Measurements from ENCODE around the gene TFPI2. TPM values are rescaled to one million over a fixed set of nuclear protein-coding genes. Genes with fewer than 3 reads are reported as not detected.
"Not testable (repeated sequence)": the region's sequence is repeated elsewhere in the genome, so short reads cannot be mapped to it uniquely, and the experiment has no call there.

The TFPI2 gene
- total RNA-seq, 1 donor from 2014 or later, result 33.7 TPM

- DNase-seq (ENCODE audit: low read depth), result no peak
- no peaks in the 10 kb centered on the region for H3K27me3 ChIP-seq (ENCODE audit: control insufficient read depth, insufficient read depth, low read length)
- peak within 1 kb of the TSS; percentile 45 for H3K4me3 ChIP-seq (ENCODE audit: low read depth, low read length)
- no peaks in the 10 kb centered on the region for H3K36me3 ChIP-seq (ENCODE audit: control insufficient read depth, insufficient read depth, low read length)
- TF ChIP-seq CTCF (IDR thresholded peaks at IDR 0.05; ENCODE audit: insufficient read depth, low read length, poor library complexity, severe bottlenecking), result peak; percentile 10
Observed at GRCh38 chr7:93921607-93922566, 31.3 kb upstream of the TFPI2 start, which contains the start of gene GNG11. Gene GNG11 (plus strand): TSS chr7:93921735. CDS start chr7:93922138, 403 bp downstream.

GRCh38 chr7:93921186-93921585, 30.6 kb upstream of the TFPI2 start:
- no peaks in the 10 kb centered on the region for H3K27me3 ChIP-seq (ENCODE audit: control insufficient read depth, insufficient read depth, low read length)
- H3K36me3 ChIP-seq (ENCODE audit: control insufficient read depth, insufficient read depth, low read length), result no peaks in the 10 kb centered on the region
- no peak for DNase-seq (ENCODE audit: low read depth)
- TF ChIP-seq CTCF (IDR thresholded peaks at IDR 0.05; ENCODE audit: insufficient read depth, low read length, poor library complexity, severe bottlenecking), result no peak
- H3K4me3 ChIP-seq (ENCODE audit: low read depth, low read length), result peak overlapping the region; percentile 45

- no peak for DNase-seq (ENCODE audit: low read depth)
- no peak overlapping the region for H3K4me3 ChIP-seq (ENCODE audit: low read depth, low read length)
- no peak for TF ChIP-seq CTCF (IDR thresholded peaks at IDR 0.05; ENCODE audit: insufficient read depth, low read length, poor library complexity, severe bottlenecking)
Observed at GRCh38 chr7:93920496-93921182, 30.1 kb upstream of the TFPI2 start.

GRCh38 chr7:93916315-93916714, 25.8 kb upstream of the TFPI2 start:
- not testable (repeated sequence) for DNase-seq (ENCODE audit: low read depth); H3K27me3 ChIP-seq (ENCODE audit: control insufficient read depth, insufficient read depth, low read length); H3K36me3 ChIP-seq (ENCODE audit: control insufficient read depth, insufficient read depth, low read length); H3K4me3 ChIP-seq (ENCODE audit: low read depth, low read length)

More at GRCh38 chr7:93920496-93921182, 30.1 kb upstream of the TFPI2 start:
- H3K27me3 ChIP-seq (ENCODE audit: control insufficient read depth, insufficient read depth, low read length), result no peaks in the 10 kb centered on the region
- H3K36me3 ChIP-seq (ENCODE audit: control insufficient read depth, insufficient read depth, low read length), result no peaks in the 10 kb centered on the region

GRCh38 chr7:93915888-93916287, 25.3 kb upstream of the TFPI2 start:
- not testable (repeated sequence) for DNase-seq (ENCODE audit: low read depth); H3K4me3 ChIP-seq (ENCODE audit: low read depth, low read length); H3K27me3 ChIP-seq (ENCODE audit: control insufficient read depth, insufficient read depth, low read length); H3K36me3 ChIP-seq (ENCODE audit: control insufficient read depth, insufficient read depth, low read length)

GRCh38 chr7:93915206-93915842, 24.8 kb upstream of the TFPI2 start:
- H3K4me3 ChIP-seq (ENCODE audit: low read depth, low read length); H3K36me3 ChIP-seq (ENCODE audit: control insufficient read depth, insufficient read depth, low read length); H3K27me3 ChIP-seq (ENCODE audit: control insufficient read depth, insufficient read depth, low read length); DNase-seq (ENCODE audit: low read depth): not testable (repeated sequence)

- TF ChIP-seq CTCF (IDR thresholded peaks at IDR 0.05; ENCODE audit: insufficient read depth, low read length, poor library complexity, severe bottlenecking), result no peak
- Histone ChIP-seq H3K36me3 (ENCODE audit: control insufficient read depth, insufficient read depth, low read length) (no peaks in the 10 kb centered on the region), H3K4me3 (ENCODE audit: low read depth, low read length) (no peak overlapping the region), H3K27me3 (ENCODE audit: control insufficient read depth, insufficient read depth, low read length) (no peaks in the 10 kb centered on the region)
- no peak for DNase-seq (ENCODE audit: low read depth)
Observed at GRCh38 chr7:93914581-93915066, 24.1 kb upstream of the TFPI2 start.
